Transverse colon (tissue), 4 donors: Measurements from ENCODE around the gene TREM2. TPM values are rescaled to one million over a fixed set of nuclear protein-coding genes. Genes with fewer than 3 reads are reported as not detected.

Experiments
- DNase-seq: peaks from one replicate; pipeline ENCODE4 v3.0.0-alpha.2; 2019
- H3K27ac ChIP-seq, 4 donors: fragments of 200-600 bp; sonication (generic); 2 replicates each; pipeline ENCODE4 v1.5.1; 2016 to 2018; ENCODE audit warnings: inconsistent platforms in 4 of 4
- H3K27me3 ChIP-seq: fragments of 200-600 bp; sonication (generic); 2 replicates; pipeline ENCODE4 v1.5.1; 2017; ENCODE audit warnings: inconsistent platforms
- H3K36me3 ChIP-seq, 4 donors: fragments of 200-600 bp; sonication (generic); 2 replicates each; pipeline ENCODE4 v1.5.1; 2017 to 2019; ENCODE audit warnings: inconsistent platforms in 4 of 4
- H3K4me1 ChIP-seq, 4 donors: fragments of 200-600 bp; sonication (generic); 2 replicates each; pipeline ENCODE4 v1.5.1; 2017 to 2020; ENCODE audit warnings: inconsistent platforms in 4 of 4
- H3K4me3 ChIP-seq, 4 donors: fragments of 200-600 bp; sonication (generic); 1 replicate in 1 of 4; 2 replicates in 3 of 4; pipeline versions ENCODE4 v1.5.1 to v1.6.1; 2017 to 2019; ENCODE audit warnings: inconsistent platforms in 4 of 4
- H3K9me3 ChIP-seq, 2 donors: fragments of 200-600 bp; sonication (generic); 2 replicates each; pipeline ENCODE4 v1.5.1; 2017 to 2019; ENCODE audit warnings: inconsistent platforms in 2 of 2
- CTCF ChIP-seq, 5 experiments: fragments of 200-600 bp in 3 of 5; fragments of 450-650 bp in 2 of 5; sonication (generic) in 3 of 5; IDR thresholded peaks; 1 replicate in 2 of 5; 2 replicates in 3 of 5; pipeline ENCODE4 v1.5.1; 2016 to 2017; ENCODE audit warnings: antibody characterized with exemption in 5 of 5, inconsistent platforms in 3 of 5, mild to moderate bottlenecking in 2 of 5, moderate library complexity in 1 of 5
- EP300 ChIP-seq: sonication (generic); formaldehyde crosslinking; IDR thresholded peaks from one replicate; pipeline ENCODE4 v1.6.1; 2017; ENCODE audit warnings: antibody characterized with exemption, low read depth
- POLR2A ChIP-seq: fragments of 450-650 bp; IDR thresholded peaks from one replicate; pipeline ENCODE4 v1.6.1; 2016; ENCODE audit warnings: antibody characterized with exemption, mild to moderate bottlenecking, moderate library complexity
- POLR2AphosphoS5 ChIP-seq, 3 donors: sonication (generic); formaldehyde crosslinking; IDR thresholded peaks; one replicate each; pipeline ENCODE4 v1.6.1; 2016; ENCODE audit warnings: antibody characterized with exemption in 3 of 3
- WGBS, 2 donors: methylation state at CpG; one replicate each; pipeline ENCODE4 v1.1.5; 2018; ENCODE audit warnings: low coverage in 1 of 2; 5-methylcytosine and 5-hydroxymethylcytosine counted together
- in situ Hi-C, 4 donors: fragments of 200-750 bp; cut with MboI; loops; one replicate each; pipeline versions ENCODE4 v1.15.0 to v1.15.1; 2017; ENCODE audit warnings: low sequenced_read_pairs in 3 of 4, low pct_ligation_motif_present in 1 of 4, low pct_unique_long_range_greater_than_20kb in 1 of 4
- intact Hi-C: fragments of 100-400 bp; cut with DNase I; formaldehyde crosslinking; loops from one replicate; pipeline ENCODE4 v1.15.1; 2023; ENCODE audit warnings: low total_unique reads
- total RNA-seq, 4 donors: library from RNA; depleted of rRNA; stranded (reverse); fragments of >200 nt; gene quantifications; one replicate each; pipeline ENCODE4 v1.1.0, GENCODE V29; 2016

The TREM2 gene
- total RNA-seq, 4 donors from 2014 or later: 1.5 TPM; not detected in 3

- no peak overlapping the region for H3K27ac ChIP-seq
- no peaks in the 10 kb centered on the region for H3K27me3 ChIP-seq
- intact Hi-C loops (no loop called here), in situ Hi-C loops (no loop called here)
- H3K4me1 ChIP-seq: no peaks in the 10 kb centered on the region
- H3K36me3 ChIP-seq: no peaks in the 10 kb centered on the region
- DNase-seq: no peak
- no peak for TF ChIP-seq CTCF (IDR thresholded peaks at IDR 0.05)
- no peak for TF ChIP-seq POLR2AphosphoS5 (IDR thresholded peaks at IDR 0.05)
- no peak for TF ChIP-seq EP300
- TF ChIP-seq POLR2A: no peak
- H3K4me3 ChIP-seq: no peak overlapping the region
- 73 to 80% methylated on average over 3 to 4 of the region's 4 CpGs for WGBS, 2 donors
- H3K9me3 ChIP-seq: no peaks in the 10 kb centered on the region
Measured at GRCh38 chr6:41179163-41179562, 16.2 kb upstream of the TREM2 start.

- H3K4me3 ChIP-seq: no peak overlapping the region
- no peaks in the 10 kb centered on the region for H3K4me1 ChIP-seq
- H3K27me3 ChIP-seq: no peaks in the 10 kb centered on the region
- WGBS, 2 donors: 76 to 93% methylated on average over 2 of the region's 2 CpGs
- no peak overlapping the region for H3K27ac ChIP-seq
- intact Hi-C loops (no loop called here), in situ Hi-C loops (no loop called here)
- no peak for TF ChIP-seq POLR2AphosphoS5 (IDR thresholded peaks at IDR 0.05)
- no peak for TF ChIP-seq EP300
- TF ChIP-seq POLR2A: no peak
- TF ChIP-seq CTCF (IDR thresholded peaks at IDR 0.05): no peak
- no peaks in the 10 kb centered on the region for H3K36me3 ChIP-seq
- no peak for DNase-seq
- H3K9me3 ChIP-seq: no peaks in the 10 kb centered on the region
Measured at GRCh38 chr6:41177695-41178094, 14.8 kb upstream of the TREM2 start.

- H3K4me1 ChIP-seq: no peaks in the 10 kb centered on the region
- DNase-seq: no peak
- H3K4me3 ChIP-seq: no peak overlapping the region
- H3K9me3 ChIP-seq: no peaks in the 10 kb centered on the region
- no peak overlapping the region for H3K27ac ChIP-seq
- H3K36me3 ChIP-seq: no peaks in the 10 kb centered on the region
- intact Hi-C loops: no loop called here
- H3K27me3 ChIP-seq: no peaks in the 10 kb centered on the region
- TF ChIP-seq POLR2A: no peak
- TF ChIP-seq POLR2AphosphoS5 (IDR thresholded peaks at IDR 0.05): no peak
- TF ChIP-seq CTCF (IDR thresholded peaks at IDR 0.05): no peak
- no peak for TF ChIP-seq EP300
- in situ Hi-C loops: no loop called here
- 65 to 70% methylated on average over 3 of the region's 3 CpGs for WGBS, 2 donors
Measured at GRCh38 chr6:41177287-41177686, 14.4 kb upstream of the TREM2 start.

- intact Hi-C loops (no loop called here), in situ Hi-C loops (no loop called here)
- 89 to 92% methylated on average over 12 of the region's 12 CpGs for WGBS, 2 donors
- TF ChIP-seq CTCF (IDR thresholded peaks at IDR 0.05) (no peak), EP300 (no peak), POLR2A (no peak), POLR2AphosphoS5 (IDR thresholded peaks at IDR 0.05) (no peak)
- Histone ChIP-seq H3K9me3 (no peaks in the 10 kb centered on the region), H3K27ac (no peak overlapping the region), H3K36me3 (no peaks in the 10 kb centered on the region), H3K4me1 (no peaks in the 10 kb centered on the region), H3K27me3 (no peaks in the 10 kb centered on the region), H3K4me3 (no peak overlapping the region)
- no peak for DNase-seq
Measured at GRCh38 chr6:41176189-41176588, 13.3 kb upstream of the TREM2 start.
